Uterus (tissue), 2 donors: ENCODE measurements around the gene TSSK2.
"Not testable (repeated sequence)": the region's sequence is repeated elsewhere in the genome, so short reads cannot be mapped to it uniquely, and the experiment has no call there.

ENCODE experiments used
- CTCF ChIP-seq, 4 experiments: fragments of 200-600 bp in 2 of 4; fragments of 450-650 bp in 2 of 4; sonication (generic) in 2 of 4; IDR thresholded peaks; one replicate each; pipeline ENCODE4 v1.5.1; 2016 to 2019; ENCODE audit warnings: antibody characterized with exemption in 4 of 4, mild to moderate bottlenecking in 2 of 4, moderate library complexity in 1 of 4
- POLR2A ChIP-seq, 2 donors: fragments of 450-650 bp; IDR thresholded peaks; one replicate each; pipeline ENCODE4 v1.6.1; 2016; ENCODE audit warnings: antibody characterized with exemption in 2 of 2, mild to moderate bottlenecking in 1 of 2, moderate library complexity in 1 of 2

GRCh38 chr22:19084586-19084985, 46.5 kb upstream of the TSSK2 start:
- TF ChIP-seq POLR2A, CTCF (IDR thresholded peaks at IDR 0.05): not testable (repeated sequence)
